IMR-90 (cell line): Measurements from ENCODE around the gene LRTM1.

Experiments
- BHLHE40 ChIP-seq: fragments of 150-350 bp; IDR thresholded peaks from 2 replicates; pipeline ENCODE4 v1.6.1; 2016; ENCODE audit warnings: mild to moderate bottlenecking, low read depth, low read length
- CEBPB ChIP-seq: IDR thresholded peaks from 2 replicates; pipeline ENCODE4 v1.6.1; 2012; ENCODE audit warnings: low read depth, low read length, improper control_type of control experiment
- CTCF ChIP-seq: conservative IDR thresholded peaks from 2 replicates; pipeline ENCODE4 v1.5.1; 2012; ENCODE audit warnings: mild to moderate bottlenecking, low read depth, low read length, improper control_type of control experiment
- ELK1 ChIP-seq: fragments of 150-350 bp; IDR thresholded peaks from 2 replicates; pipeline ENCODE4 v1.6.1; 2016; ENCODE audit warnings: low read depth, mild to moderate bottlenecking, low read length, moderate library complexity, borderline replicate concordance
- MAFK ChIP-seq: IDR thresholded peaks from 2 replicates; pipeline ENCODE4 v1.6.1; 2012; ENCODE audit warnings: low read depth, low read length, improper control_type of control experiment
- MXI1 ChIP-seq: IDR thresholded peaks from 2 replicates; pipeline ENCODE4 v1.6.1; 2012; ENCODE audit warnings: low read depth, mild to moderate bottlenecking, low read length, moderate library complexity, borderline replicate concordance
- POLR2A ChIP-seq: IDR thresholded peaks from 2 replicates; pipeline ENCODE4 v1.6.1; 2012; ENCODE audit warnings: mild to moderate bottlenecking, low read depth, low read length
- RFX5 ChIP-seq: IDR thresholded peaks from 2 replicates; pipeline ENCODE4 v1.8.0; 2012; ENCODE audit warnings: low read depth, mild to moderate bottlenecking, low read length, moderate library complexity
- TF ChIP-seq, protein P1 (sequence below): fragments of 150-350 bp; IDR thresholded peaks from 2 replicates; pipeline ENCODE4 v1.6.1; 2017; ENCODE audit warnings: mild to moderate bottlenecking, antibody characterized with exemption, low read length, low read depth

- TF ChIP-seq ELK1, result no peak
- TF ChIP-seq CTCF, result no peak
- no peak for TF ChIP-seq MAFK
- no peak for TF ChIP-seq POLR2A
- TF ChIP-seq, protein P1, sequence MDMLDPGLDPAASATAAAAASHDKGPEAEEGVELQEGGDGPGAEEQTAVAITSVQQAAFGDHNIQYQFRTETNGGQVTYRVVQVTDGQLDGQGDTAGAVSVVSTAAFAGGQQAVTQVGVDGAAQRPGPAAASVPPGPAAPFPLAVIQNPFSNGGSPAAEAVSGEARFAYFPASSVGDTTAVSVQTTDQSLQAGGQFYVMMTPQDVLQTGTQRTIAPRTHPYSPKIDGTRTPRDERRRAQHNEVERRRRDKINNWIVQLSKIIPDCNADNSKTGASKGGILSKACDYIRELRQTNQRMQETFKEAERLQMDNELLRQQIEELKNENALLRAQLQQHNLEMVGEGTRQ, result no peak
- TF ChIP-seq BHLHE40, result no peak
- no peak for TF ChIP-seq RFX5
- TF ChIP-seq MXI1, result no peak
- TF ChIP-seq CEBPB, result no peak
Measured at GRCh38 chr3:54895613-54896012, 32.2 kb downstream of the LRTM1 start.
